HEK293 (cell line): Measurements from ENCODE around the gene DDX20.

Experiments
- GLIS1 ChIP-seq: fragments of 450-650 bp; formaldehyde crosslinking; IDR thresholded peaks from 2 replicates; pipeline ENCODE4 v1.5.1; 2016; ENCODE audit warnings: missing biosample characterization, missing genetic modification characterization
- HIC1 ChIP-seq: fragments of 450-650 bp; formaldehyde crosslinking; IDR thresholded peaks from 2 replicates; pipeline ENCODE4 v1.5.1; 2016; ENCODE audit warnings: missing biosample characterization, missing genetic modification characterization
- HOXC10 ChIP-seq: sonication (generic); formaldehyde crosslinking; IDR thresholded peaks from 2 replicates; pipeline ENCODE4 v1.8.1; 2023; ENCODE audit warnings: mild to moderate bottlenecking, missing genetic modification reagents
- IKZF3 ChIP-seq: fragments of 450-650 bp; IDR thresholded peaks from 2 replicates; pipeline ENCODE4 v1.5.0; 2018; ENCODE audit warnings: missing biosample characterization, mild to moderate bottlenecking, missing genetic modification characterization, moderate library complexity
- RBAK ChIP-seq: fragments of 450-650 bp; formaldehyde crosslinking; IDR thresholded peaks from 2 replicates; pipeline ENCODE4 v1.5.1; 2016; ENCODE audit warnings: missing biosample characterization, missing genetic modification characterization
- SALL2 ChIP-seq: fragments of 450-650 bp; formaldehyde crosslinking; IDR thresholded peaks from 2 replicates; pipeline ENCODE4 v1.5.0; 2017; ENCODE audit warnings: missing biosample characterization, mild to moderate bottlenecking, missing genetic modification characterization, borderline replicate concordance
- TCF7L2 ChIP-seq: IDR thresholded peaks from 2 replicates; pipeline ENCODE4 v1.6.1; 2011; ENCODE audit warnings: low read depth, mild to moderate bottlenecking, inconsistent platforms, low read length, moderate library complexity, borderline replicate concordance
- ZBTB48 ChIP-seq: fragments of 450-650 bp; formaldehyde crosslinking; IDR thresholded peaks from 2 replicates; pipeline ENCODE4 v1.5.1; 2016; ENCODE audit warnings: missing biosample characterization, missing genetic modification characterization
- ZFHX2 ChIP-seq: fragments of 450-650 bp; formaldehyde crosslinking; conservative IDR thresholded peaks from 2 replicates; pipeline ENCODE4 v1.5.1; 2016; ENCODE audit warnings: missing biosample characterization, missing genetic modification characterization
- ZNF114 ChIP-seq: fragments of 450-650 bp; formaldehyde crosslinking; IDR thresholded peaks from 2 replicates; pipeline ENCODE4 v1.5.0; 2017; ENCODE audit warnings: missing biosample characterization, missing genetic modification characterization
- ZNF157 ChIP-seq: fragments of 450-650 bp; formaldehyde crosslinking; IDR thresholded peaks from 2 replicates; pipeline ENCODE4 v1.5.1; 2016; ENCODE audit warnings: missing biosample characterization, missing genetic modification characterization
- ZNF19 ChIP-seq: fragments of 450-650 bp; formaldehyde crosslinking; IDR thresholded peaks from 2 replicates; pipeline ENCODE4; 2016; ENCODE audit warnings: missing biosample characterization, missing genetic modification characterization, low read depth
- ZNF214 ChIP-seq: fragments of 450-650 bp; formaldehyde crosslinking; IDR thresholded peaks from 2 replicates; pipeline ENCODE4 v1.5.1; 2017; ENCODE audit warnings: missing biosample characterization, mild to moderate bottlenecking, missing genetic modification characterization, borderline replicate concordance
- ZNF24 ChIP-seq: fragments of 450-650 bp; formaldehyde crosslinking; IDR thresholded peaks from 2 replicates; pipeline ENCODE4 v1.5.1; 2016; ENCODE audit warnings: missing biosample characterization, missing genetic modification characterization
- ZNF292 ChIP-seq: fragments of 450-650 bp; formaldehyde crosslinking; IDR thresholded peaks from 2 replicates; pipeline ENCODE4 v1.5.1; 2016; ENCODE audit warnings: low read depth, missing biosample characterization, missing genetic modification characterization, borderline replicate concordance
- ZNF341 ChIP-seq: fragments of 450-650 bp; formaldehyde crosslinking; IDR thresholded peaks from 2 replicates; pipeline ENCODE4; 2016; ENCODE audit warnings: low read depth, missing biosample characterization, missing genetic modification characterization
- ZNF426 ChIP-seq: fragments of 450-650 bp; formaldehyde crosslinking; IDR thresholded peaks from 2 replicates; pipeline ENCODE4 v1.5.1; 2017; ENCODE audit warnings: missing biosample characterization, missing genetic modification characterization, mild to moderate bottlenecking, inconsistent platforms, moderate library complexity
- ZNF521 ChIP-seq: fragments of 450-650 bp; formaldehyde crosslinking; IDR thresholded peaks from 2 replicates; pipeline ENCODE4 v1.5.1; 2017; ENCODE audit warnings: missing biosample characterization, mild to moderate bottlenecking, missing genetic modification characterization
- ZNF549 ChIP-seq: fragments of 450-650 bp; IDR thresholded peaks from 2 replicates; pipeline ENCODE4 v1.5.1; 2018; ENCODE audit warnings: missing biosample characterization, missing genetic modification characterization, mild to moderate bottlenecking, inconsistent platforms, moderate library complexity
- ZNF585B ChIP-seq: fragments of 450-650 bp; formaldehyde crosslinking; IDR thresholded peaks from 2 replicates; pipeline ENCODE4 v1.5.1; 2016; ENCODE audit warnings: missing biosample characterization, missing genetic modification characterization
- ZNF629 ChIP-seq: fragments of 450-650 bp; formaldehyde crosslinking; IDR thresholded peaks from 2 replicates; pipeline ENCODE4 v1.5.1; 2017; ENCODE audit warnings: missing biosample characterization, missing genetic modification characterization
- ZNF664 ChIP-seq: fragments of 450-650 bp; formaldehyde crosslinking; IDR thresholded peaks from 2 replicates; pipeline ENCODE4 v1.5.1; 2016; ENCODE audit warnings: missing biosample characterization, missing genetic modification characterization
- ZNF701 ChIP-seq: fragments of 450-650 bp; formaldehyde crosslinking; IDR thresholded peaks from 2 replicates; pipeline ENCODE4 v1.5.1; 2016; ENCODE audit warnings: missing biosample characterization, missing genetic modification characterization
- ZNF707 ChIP-seq: fragments of 450-650 bp; formaldehyde crosslinking; IDR thresholded peaks from 2 replicates; pipeline ENCODE4 v1.5.1; 2016; ENCODE audit warnings: missing biosample characterization, missing genetic modification characterization
- TF ChIP-seq, protein P1 (sequence below): fragments of 450-650 bp; formaldehyde crosslinking; IDR thresholded peaks from 2 replicates; pipeline ENCODE4 v1.5.1; 2016; ENCODE audit warnings: missing biosample characterization, missing genetic modification characterization
- TF ChIP-seq, protein P2 (sequence below): fragments of 450-650 bp; formaldehyde crosslinking; IDR thresholded peaks from 2 replicates; pipeline ENCODE4 v1.5.1; 2016; ENCODE audit warnings: missing biosample characterization, missing genetic modification characterization
- TF ChIP-seq, protein P3 (sequence below): fragments of 450-650 bp; formaldehyde crosslinking; IDR thresholded peaks from 2 replicates; pipeline ENCODE4 v1.5.1; 2016; ENCODE audit warnings: missing biosample characterization, missing genetic modification characterization
- TF ChIP-seq, protein P4 (sequence below): fragments of 450-650 bp; formaldehyde crosslinking; IDR thresholded peaks from 2 replicates; pipeline ENCODE4 v1.5.1; 2017; ENCODE audit warnings: missing biosample characterization, missing genetic modification characterization

Gene DDX20

DNA sequence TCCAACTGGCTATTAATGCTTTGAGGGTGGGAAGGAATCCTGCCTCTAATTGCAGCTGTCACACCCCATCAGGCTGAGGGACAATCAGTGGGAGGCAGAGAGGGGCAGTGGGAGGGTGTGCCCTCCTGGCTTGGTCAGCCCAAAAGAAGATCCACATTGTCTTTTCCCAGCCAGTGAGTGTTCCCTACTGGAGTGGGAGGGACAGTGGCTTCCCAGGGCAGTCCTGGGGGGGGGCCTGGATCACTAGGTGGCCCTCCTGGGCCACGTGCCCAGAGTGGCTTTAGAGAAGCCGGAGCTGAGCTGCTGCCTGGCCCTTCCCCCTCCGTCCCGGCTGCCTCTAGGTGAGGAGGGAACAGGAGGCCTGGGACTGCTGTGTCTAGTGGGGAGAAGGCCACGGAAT, 30.5 kb upstream of the DDX20 start (continued):
- TF ChIP-seq ZNF585B (tag by site-specific recombination) = no peak
- no peak for TF ChIP-seq HIC1 (tag by site-specific recombination)
- TF ChIP-seq ZNF549 = no peak
- no peak for TF ChIP-seq ZNF114
- no peak for TF ChIP-seq ZNF521 (tag by site-specific recombination)
- no peak for TF ChIP-seq ZNF664
- TF ChIP-seq ZNF629 (tag by site-specific recombination) = no peak
- no peak for TF ChIP-seq ZNF19 (tag by site-specific recombination)
- TF ChIP-seq TCF7L2 = no peak
- TF ChIP-seq, protein P1, sequence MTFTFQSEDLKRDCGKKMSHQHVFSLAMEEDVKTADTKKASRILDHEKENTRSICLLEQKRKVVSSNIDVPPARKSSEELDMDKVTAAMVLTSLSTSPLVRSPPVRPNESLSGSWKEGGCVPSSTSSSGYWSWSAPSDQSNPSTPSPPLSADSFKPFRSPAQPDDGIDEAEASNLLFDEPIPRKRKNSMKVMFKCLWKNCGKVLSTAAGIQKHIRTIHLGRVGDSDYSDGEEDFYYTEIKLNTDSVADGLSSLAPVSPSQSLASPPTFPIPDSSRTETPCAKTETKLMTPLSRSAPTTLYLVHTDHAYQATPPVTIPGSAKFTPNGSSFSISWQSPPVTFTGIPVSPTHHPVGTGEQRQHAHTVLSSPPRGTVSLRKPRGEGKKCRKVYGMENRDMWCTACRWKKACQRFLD (tag by site-specific recombination) = no peak
- TF ChIP-seq, protein P2, sequence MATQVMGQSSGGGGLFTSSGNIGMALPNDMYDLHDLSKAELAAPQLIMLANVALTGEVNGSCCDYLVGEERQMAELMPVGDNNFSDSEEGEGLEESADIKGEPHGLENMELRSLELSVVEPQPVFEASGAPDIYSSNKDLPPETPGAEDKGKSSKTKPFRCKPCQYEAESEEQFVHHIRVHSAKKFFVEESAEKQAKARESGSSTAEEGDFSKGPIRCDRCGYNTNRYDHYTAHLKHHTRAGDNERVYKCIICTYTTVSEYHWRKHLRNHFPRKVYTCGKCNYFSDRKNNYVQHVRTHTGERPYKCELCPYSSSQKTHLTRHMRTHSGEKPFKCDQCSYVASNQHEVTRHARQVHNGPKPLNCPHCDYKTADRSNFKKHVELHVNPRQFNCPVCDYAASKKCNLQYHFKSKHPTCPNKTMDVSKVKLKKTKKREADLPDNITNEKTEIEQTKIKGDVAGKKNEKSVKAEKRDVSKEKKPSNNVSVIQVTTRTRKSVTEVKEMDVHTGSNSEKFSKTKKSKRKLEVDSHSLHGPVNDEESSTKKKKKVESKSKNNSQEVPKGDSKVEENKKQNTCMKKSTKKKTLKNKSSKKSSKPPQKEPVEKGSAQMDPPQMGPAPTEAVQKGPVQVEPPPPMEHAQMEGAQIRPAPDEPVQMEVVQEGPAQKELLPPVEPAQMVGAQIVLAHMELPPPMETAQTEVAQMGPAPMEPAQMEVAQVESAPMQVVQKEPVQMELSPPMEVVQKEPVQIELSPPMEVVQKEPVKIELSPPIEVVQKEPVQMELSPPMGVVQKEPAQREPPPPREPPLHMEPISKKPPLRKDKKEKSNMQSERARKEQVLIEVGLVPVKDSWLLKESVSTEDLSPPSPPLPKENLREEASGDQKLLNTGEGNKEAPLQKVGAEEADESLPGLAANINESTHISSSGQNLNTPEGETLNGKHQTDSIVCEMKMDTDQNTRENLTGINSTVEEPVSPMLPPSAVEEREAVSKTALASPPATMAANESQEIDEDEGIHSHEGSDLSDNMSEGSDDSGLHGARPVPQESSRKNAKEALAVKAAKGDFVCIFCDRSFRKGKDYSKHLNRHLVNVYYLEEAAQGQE (tag by site-specific recombination) = no peak
- peak; percentile 91 for TF ChIP-seq GLIS1 (tag by site-specific recombination)
- no peak for TF ChIP-seq SALL2 (tag by site-specific recombination)
- no peak for TF ChIP-seq ZNF701 (tag by site-specific recombination)
- peak; percentile 67 for TF ChIP-seq ZFHX2
- TF ChIP-seq IKZF3 (tag by site-specific recombination) = 0 out of 2 replicates have a peak, but pooled peaks have one; percentile 24
- TF ChIP-seq RBAK (tag by site-specific recombination) = no peak
- TF ChIP-seq ZNF341 (tag by site-specific recombination) = peak; percentile 31; the same call in 1 of the 2 replicates
- TF ChIP-seq, protein P3, sequence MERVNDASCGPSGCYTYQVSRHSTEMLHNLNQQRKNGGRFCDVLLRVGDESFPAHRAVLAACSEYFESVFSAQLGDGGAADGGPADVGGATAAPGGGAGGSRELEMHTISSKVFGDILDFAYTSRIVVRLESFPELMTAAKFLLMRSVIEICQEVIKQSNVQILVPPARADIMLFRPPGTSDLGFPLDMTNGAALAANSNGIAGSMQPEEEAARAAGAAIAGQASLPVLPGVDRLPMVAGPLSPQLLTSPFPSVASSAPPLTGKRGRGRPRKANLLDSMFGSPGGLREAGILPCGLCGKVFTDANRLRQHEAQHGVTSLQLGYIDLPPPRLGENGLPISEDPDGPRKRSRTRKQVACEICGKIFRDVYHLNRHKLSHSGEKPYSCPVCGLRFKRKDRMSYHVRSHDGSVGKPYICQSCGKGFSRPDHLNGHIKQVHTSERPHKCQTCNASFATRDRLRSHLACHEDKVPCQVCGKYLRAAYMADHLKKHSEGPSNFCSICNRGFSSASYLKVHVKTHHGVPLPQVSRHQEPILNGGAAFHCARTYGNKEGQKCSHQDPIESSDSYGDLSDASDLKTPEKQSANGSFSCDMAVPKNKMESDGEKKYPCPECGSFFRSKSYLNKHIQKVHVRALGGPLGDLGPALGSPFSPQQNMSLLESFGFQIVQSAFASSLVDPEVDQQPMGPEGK (tag by site-specific recombination) = peak; percentile 59; the same call in 1 of the 2 replicates
- TF ChIP-seq HOXC10 = no peak
- TF ChIP-seq ZNF214 (tag by site-specific recombination) = no peak
- TF ChIP-seq ZNF157 (tag by site-specific recombination) = no peak
- TF ChIP-seq ZNF426 = no peak
- TF ChIP-seq, protein P4, sequence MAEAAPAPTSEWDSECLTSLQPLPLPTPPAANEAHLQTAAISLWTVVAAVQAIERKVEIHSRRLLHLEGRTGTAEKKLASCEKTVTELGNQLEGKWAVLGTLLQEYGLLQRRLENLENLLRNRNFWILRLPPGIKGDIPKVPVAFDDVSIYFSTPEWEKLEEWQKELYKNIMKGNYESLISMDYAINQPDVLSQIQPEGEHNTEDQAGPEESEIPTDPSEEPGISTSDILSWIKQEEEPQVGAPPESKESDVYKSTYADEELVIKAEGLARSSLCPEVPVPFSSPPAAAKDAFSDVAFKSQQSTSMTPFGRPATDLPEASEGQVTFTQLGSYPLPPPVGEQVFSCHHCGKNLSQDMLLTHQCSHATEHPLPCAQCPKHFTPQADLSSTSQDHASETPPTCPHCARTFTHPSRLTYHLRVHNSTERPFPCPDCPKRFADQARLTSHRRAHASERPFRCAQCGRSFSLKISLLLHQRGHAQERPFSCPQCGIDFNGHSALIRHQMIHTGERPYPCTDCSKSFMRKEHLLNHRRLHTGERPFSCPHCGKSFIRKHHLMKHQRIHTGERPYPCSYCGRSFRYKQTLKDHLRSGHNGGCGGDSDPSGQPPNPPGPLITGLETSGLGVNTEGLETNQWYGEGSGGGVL (tag by site-specific recombination) = peak; percentile 35; the same call in 1 of the 2 replicates
- no peak for TF ChIP-seq ZNF707 (tag by site-specific recombination)
- no peak for TF ChIP-seq ZNF292
- TF ChIP-seq ZNF24 (tag by site-specific recombination) = no peak
- no peak for TF ChIP-seq ZBTB48 (tag by site-specific recombination)
